Stimulated activated CD8-positive, alpha-beta memory T cell treated with anti-CD3 and anti-CD28 coated beads, Interleukin-4, amount 100 ng/mL, for 48 hours (primary cell): ENCODE data around the gene MAGEA2.
"Not testable (repeated sequence)": the region's sequence is repeated elsewhere in the genome, so short reads cannot be mapped to it uniquely, and the experiment has no call there.

ENCODE experiments used
- DNase-seq: peaks from one replicate; pipeline ENCODE4 v3.0.0-alpha.2; 2020

The MAGEA2 gene

GRCh38 chrX:152706500-152706899, 47.1 kb downstream of the MAGEA2 start:
- DNase-seq: not testable (repeated sequence)

- not testable (repeated sequence) for DNase-seq
Observed at GRCh38 chrX:152700390-152700789, 53.3 kb downstream of the MAGEA2 start.
